NCI-H82 treated with DMSO at 0.1 percent for 48 hours (cell line): ENCODE measurements around the gene LCN2.

Experiments
- DNase-seq: peaks from one replicate; lab custom pipeline; 2025; ENCODE audit not compliant: unreplicated experiment; lab: John Stamatoyannopoulos, UW

The LCN2 gene

GRCh38 chr9:128114326-128115186 lies 34.7 kb upstream of the LCN2 start:
- DNase-seq = no peak

GRCh38 chr9:128115187-128116103 lies 33.8 kb upstream of the LCN2 start:
- no peak for DNase-seq

DNA sequence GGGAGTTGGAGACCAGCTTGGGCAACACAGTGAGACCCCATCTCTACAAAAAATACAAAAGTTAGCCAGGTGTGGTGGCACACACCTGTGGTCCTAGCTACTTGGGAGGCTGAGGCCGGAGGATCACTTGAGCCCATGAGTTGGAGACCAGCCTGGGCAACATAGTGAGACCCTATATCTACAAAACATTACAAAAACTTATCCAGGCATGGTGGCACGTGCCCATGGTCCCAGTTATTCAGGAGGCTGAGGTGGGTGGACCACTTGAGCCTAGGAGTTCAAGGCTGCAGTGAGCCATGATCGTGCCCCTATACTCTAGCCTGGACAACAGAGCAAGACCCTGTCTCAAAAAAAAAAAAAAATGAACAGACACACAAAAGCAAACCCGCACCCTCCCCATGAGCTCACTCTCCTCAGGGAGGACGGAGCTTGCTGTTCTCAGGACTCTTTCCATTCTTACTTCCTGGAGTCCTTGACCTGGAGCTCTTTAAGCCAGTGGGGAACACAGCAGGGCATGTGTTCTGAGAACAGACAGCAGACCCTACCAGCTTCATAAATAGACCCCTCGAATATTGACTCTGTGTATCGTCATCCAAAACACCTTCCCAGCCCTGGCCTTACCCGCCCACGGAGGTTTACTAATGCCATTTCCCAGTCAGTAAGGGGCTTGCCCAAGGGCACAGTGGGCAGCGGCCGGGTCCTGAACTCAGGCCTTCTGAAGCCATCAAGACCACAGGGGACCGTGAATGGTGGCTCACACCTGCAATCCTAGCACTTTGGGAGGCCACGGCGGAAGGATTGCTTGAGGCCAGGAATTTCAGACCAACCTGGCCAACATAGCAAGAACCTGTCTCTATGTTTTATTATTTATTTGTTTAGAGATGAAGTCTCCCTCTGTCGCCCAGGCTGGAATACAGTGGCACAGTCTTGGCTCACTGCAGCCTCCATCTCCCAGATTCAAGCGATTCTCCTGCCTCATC lies 32.9 kb upstream of the LCN2 start:
- DNase-seq = no peak

GRCh38 chr9:128117613-128118471 lies 31.4 kb upstream of the LCN2 start:
- peak; percentile 56 for DNase-seq

DNA sequence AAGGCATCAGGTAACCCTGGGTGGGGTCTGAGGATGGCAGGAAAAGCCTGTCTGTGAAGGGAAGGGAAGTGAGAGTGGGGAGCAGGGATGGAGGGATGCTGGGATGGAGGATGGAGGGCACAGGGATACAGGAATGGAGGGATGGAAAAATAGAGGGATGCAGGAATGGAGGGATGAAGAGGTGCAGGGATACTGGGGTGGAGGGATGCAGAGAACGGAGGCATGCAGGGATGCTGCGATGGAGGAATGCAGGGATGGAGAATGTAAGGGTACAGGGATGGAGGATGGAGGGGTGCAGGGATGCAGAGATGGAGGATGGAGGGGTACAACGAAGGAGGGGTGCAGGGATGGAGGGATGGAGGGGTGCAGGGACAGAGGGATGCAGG lies 30.8 kb upstream of the LCN2 start:
- DNase-seq = no peak

DNA sequence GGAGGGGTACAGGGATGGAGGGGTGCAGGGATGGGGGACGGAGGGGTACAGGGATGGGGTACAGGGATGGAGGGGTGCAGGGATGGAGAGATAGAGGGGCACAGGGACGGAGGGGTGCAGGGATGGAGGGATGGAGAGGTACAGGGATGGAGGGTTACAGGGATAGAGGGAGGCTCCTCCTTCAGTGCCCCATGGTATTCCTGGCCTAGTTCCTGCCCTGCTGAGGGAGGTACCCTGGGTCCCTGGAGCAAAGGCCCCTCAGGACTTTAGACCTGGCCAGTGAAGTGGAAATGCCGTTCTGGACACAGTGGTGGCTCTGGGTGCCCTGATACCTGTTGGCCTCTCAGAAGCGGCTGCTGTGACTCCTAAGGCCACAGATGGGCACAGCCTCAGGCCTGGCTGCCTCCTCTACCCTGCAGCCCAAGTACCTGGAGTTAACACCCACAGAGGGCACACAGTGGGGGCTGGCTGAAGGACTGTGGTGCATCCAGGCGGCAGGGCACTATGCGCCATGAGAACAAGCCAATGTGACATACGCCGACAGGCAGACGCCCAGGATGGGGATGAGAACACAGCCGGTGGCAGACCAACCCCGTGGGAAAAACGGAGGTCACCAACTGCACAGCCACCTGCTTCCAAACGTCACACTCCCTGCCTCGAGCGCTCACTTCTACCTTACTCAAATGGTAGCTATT lies 30.1 kb upstream of the LCN2 start:
- no peak for DNase-seq

- no peak for DNase-seq
Observed at GRCh38 chr9:128120061-128120740, 29.1 kb upstream of the LCN2 start.

DNA sequence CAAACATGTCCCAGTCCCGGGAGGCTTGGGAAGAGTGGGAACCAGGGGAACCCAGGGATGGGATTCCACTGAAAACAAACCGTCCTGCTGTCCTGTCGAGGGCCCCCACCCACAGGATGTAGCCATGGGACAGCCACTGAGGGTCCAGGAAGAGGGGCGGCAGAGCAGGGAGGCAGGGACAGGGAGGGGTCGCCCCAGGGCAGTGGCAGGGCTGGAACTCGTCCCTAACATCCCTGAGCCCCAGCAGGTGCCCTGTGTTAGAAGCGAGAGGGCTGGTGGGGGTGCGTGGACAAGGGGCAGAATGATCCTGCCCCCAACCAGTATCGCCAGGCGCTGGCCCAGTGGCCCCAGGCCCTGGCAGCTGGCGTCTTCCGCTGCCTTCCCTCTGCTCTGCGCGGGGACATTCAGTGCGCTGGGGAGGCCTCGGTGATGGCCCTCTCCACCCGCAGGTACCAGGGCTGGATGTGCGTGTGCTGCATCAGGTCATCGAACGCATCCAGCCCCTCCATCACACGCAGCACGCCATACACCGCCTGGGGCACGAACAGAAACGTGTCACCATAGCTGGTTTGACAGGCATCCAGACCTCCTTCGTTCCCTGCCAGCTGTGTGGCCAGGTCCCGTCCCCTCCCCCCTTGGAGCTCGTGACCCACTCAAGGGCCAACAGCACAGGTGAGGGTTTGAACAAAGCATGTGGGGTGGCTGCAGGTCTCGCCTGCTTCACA lies 28.4 kb upstream of the LCN2 start:
- no peak for DNase-seq

DNA sequence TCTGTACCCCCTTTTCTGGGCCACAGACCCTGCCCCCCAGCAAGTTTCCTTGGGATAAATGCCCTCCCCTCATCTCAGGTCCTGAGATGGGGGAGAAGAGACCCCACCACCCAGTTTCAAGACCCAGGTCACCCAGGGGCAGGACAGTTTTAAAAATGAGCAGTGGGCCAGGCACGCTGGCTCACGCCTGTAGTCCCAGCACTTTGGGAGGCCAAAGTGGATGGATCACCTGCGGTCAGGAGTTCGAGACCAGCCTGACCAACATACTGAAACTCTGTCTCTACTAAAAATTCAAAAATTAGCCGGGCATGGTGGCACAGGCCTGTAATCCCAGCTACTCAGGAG lies 27.8 kb upstream of the LCN2 start:
- DNase-seq = no peak

DNA sequence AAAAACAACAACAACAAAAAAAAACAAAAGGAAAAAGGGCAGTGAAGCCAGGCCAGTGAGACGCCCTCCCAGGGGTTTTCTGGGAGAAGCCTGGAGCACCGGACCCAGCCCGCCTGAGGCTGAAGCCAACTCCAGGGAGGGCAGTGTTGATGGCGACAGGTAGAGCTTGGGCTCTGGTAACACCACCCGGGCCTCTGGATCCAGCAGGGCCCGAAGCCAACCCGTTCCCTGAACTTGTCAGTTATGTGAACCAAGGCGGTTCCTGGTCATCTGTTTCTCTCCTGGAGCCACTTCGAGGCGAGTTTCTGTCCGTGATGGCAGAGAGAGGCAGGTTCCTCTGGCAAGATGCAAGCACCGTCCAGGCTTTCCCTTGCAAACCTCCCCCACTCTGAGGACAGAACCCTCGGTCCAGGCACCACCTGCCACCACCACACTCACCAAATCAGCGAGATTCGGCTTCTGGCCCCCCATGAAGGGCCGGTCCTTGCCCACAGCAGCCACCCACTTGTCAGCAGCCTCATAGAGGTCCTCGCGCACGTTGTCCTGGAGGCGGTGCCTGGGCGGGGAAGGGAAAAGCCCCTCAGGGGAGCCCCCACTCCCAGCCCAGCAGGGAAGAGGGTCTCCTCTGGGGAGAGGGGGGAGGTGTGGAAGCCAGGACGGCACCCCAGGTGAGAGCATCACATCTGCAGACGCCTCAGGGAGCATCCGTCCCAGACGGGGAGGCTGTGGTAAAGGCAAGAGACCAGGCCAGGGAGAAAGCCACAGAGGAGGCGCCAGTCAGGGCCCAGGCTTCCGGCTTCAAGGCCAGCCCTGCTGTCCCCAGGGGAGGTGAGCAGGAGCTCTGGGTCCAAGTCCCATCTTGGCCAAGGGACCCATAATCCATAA lies 27.1 kb upstream of the LCN2 start:
- DNase-seq = no peak

- DNase-seq = no peak
Observed at GRCh38 chr9:128122809-128123175, 26.5 kb upstream of the LCN2 start.

DNA sequence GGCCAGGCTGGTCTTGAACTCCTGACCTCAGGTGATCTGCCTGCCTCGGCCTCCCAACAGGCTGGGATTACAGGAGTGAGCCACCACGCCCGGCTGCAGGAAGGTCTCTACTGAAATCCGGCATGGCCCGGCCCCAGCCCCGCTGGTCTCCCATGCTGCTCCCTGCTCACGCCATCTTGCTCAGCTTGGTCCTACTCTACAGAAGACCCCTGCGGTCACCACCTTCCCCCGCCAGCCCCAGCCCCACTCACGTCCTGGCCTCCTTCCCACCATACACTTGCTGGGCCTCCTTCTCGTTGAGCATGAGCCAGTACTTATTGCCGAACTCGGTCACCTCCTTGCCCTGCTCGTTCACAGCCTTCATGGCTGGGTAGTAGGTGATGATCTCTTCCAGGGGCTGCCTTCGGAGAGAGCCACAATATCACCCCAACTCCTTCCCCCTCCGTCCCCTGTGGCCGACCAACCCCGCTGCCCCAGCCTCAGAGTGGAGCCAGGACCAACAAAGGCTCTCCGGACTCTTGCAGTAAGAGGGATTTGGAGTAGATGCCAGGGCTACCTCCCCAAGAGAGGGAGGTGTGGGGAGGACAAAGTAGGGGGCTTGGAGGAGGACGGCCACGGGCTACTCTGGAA lies 25.7 kb upstream of the LCN2 start:
- DNase-seq = no peak

DNA sequence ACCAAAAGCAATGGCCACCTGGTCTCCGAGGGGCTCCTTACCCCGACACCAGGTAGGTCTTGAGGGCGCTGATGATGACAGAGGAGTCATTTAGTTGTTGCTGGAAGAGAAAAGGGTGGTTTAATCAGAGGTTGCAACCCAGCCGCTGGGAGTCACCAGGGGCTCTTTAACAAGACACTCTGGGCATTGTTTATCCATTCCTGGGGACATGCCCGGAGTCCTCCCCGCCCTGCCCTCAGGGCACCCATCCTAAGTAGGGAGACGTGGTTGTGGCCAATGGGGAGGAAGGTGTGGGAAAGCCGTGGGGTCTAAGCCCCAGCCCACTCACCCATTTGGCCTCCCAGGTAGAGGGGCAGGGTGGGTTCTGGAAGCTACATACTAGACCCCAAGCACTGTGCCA lies 24.8 kb upstream of the LCN2 start:
- DNase-seq = no peak

GRCh38 chr9:128124873-128125579 lies 24.2 kb upstream of the LCN2 start:
- peak; percentile 19 for DNase-seq

DNA sequence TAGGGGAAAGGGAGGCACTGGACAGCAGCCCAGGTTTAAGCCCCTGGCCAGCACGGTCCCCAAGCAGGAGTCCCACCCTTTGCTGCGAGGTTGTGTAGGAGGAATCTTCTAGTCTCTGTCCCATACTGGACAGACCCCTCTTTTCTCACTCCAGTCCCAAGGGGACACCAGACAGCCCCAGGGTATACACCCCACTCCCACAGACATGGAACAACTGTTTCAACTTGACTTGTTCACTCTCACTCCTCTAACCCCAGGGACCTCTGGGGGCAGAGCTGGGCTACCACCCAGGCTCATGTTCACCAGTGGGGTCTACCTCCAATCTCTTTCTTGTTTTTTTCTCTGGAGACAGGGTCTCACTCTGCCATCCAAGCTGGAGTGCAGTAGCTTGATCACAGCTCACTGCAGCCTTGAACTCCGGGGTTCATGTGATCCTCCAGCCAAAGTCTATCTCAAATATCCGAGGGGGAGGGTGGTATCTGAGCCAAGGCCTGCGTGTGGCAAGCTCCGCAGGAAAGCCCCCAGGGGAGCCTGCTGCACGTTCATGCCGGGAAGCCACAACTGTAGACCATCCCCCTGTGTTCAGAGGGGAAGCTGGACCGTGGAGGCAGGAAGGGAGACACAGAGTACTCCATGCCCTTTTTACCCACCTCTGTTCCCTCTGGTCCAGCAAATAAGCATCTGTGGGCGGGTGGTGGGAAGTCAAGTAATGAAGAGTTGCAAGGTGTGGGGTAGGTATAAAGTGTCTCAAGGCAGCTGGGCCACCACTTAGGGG lies 23.5 kb upstream of the LCN2 start:
- DNase-seq = no peak
